Psoas muscle (tissue), 8 donors: ENCODE results near the gene CTBP2. TPM values are rescaled to one million over a fixed set of nuclear protein-coding genes. Genes with fewer than 3 reads are reported as not detected.

Experiments
- ATAC-seq, 4 donors: fragments of 200-7000 bp; cut with Tn5 transposase; one replicate each; pipeline ENCODE4 v1.9.1; 2020; ENCODE audit warnings: moderate library complexity in 3 of 4, mild to moderate bottlenecking in 2 of 4
- DNase-seq, 2 donors: peaks; one replicate each; pipeline ENCODE4 v3.0.0-alpha.2; 2020
- H3K27ac ChIP-seq: fragments of 200-600 bp; one replicate; pipeline ENCODE4 v1.8.0; 2022
- H3K27me3 ChIP-seq, 3 donors: fragments of 200-600 bp in 1 of 3; one replicate each; pipeline versions ENCODE4 v1.6.1 to v1.8.0; 2013 to 2022; ENCODE audit warnings: low read length in 2 of 3, mild to moderate bottlenecking in 2 of 3, moderate library complexity in 1 of 3; ENCODE audit not compliant: insufficient read depth in 3 of 3
- H3K36me3 ChIP-seq, 2 donors: fragments of 200-600 bp in 1 of 2; one replicate each; pipeline versions ENCODE4 v1.6.1 to v1.8.0; 2013 to 2022; ENCODE audit warnings: low read depth in 1 of 2, mild to moderate bottlenecking in 1 of 2, moderate library complexity in 1 of 2; ENCODE audit not compliant: insufficient read depth in 1 of 2
- H3K4me1 ChIP-seq: fragments of 200-600 bp; one replicate; pipeline ENCODE4 v1.8.0; 2022
- H3K4me3 ChIP-seq: fragments of 200-600 bp; one replicate; pipeline ENCODE4 v1.8.0; 2022; ENCODE audit warnings: mild to moderate bottlenecking
- H3K9me3 ChIP-seq: fragments of 200-600 bp; one replicate; pipeline ENCODE4 v1.8.0; 2022
- CTCF ChIP-seq: fragments of 200-600 bp; IDR thresholded peaks from one replicate; pipeline ENCODE4 v1.8.0; 2022; ENCODE audit warnings: antibody characterized with exemption
- WGBS, 3 donors: extraction: QIAGEN DNeasy Blood & Tissue Kit; methylation state at CpG; one replicate each; pipeline versions ENCODE4 v1.1.6 to v1.1.7; 2013; 5-methylcytosine and 5-hydroxymethylcytosine counted together
- intact Hi-C, 2 donors: fragments of 100-400 bp; cut with DNase I; formaldehyde crosslinking; loops; one replicate each; pipeline versions ENCODE4 v1.11.0 to v1.14.2; 2022
- polyA plus RNA-seq, 3 donors: library from polyadenylated mRNA; stranded (reverse); fragments of 200-250 nt; gene quantifications; one replicate each; pipeline ENCODE4 v1.2.3, GENCODE V29; 2013
- total RNA-seq, 4 donors: library from RNA; stranded (reverse); fragmentation: NEBNext Ultra II Directional in 2 of 4; extraction: Animal tissue kit (Norgen Biotek cat#: 25700) in 2 of 4; gene quantifications; one replicate each; pipeline versions ENCODE4 v1.2.1 to v1.2.4, GENCODE V29; 2021 to 2023
- donor health status: healthy with polysubstance abuse.
- donor health status: DM: no; HTN: no; CAD: no; lungs with moderate emphysema.
- donor health status: Bipolar disorder and iron deficiency.
- donor health status: healthy.
- donor health status: DM: yes; HTN: yes; CAD: no.
- donor health status: DM: no; HTN: no; CAD: no.
- donor health status: DM: no; HTN: no; CAD: no.
- donor health status: DM: yes; HTN: yes; CAD: no.

Gene CTBP2
- total and polyA plus RNA-seq, 7 donors: 14.7 to 49.8 (median 33.0) TPM

- Histone ChIP-seq H3K27me3 (no peaks in the 10 kb centered on the region), H3K4me1 (peaks cover 59% of the 10 kb centered on the region), H3K4me3 (peak overlapping the region; percentile 93), H3K9me3 (no peaks in the 10 kb centered on the region), H3K27ac (peak overlapping the region; percentile 98), H3K36me3 (no peaks in the 10 kb centered on the region)
- no peak for ATAC-seq
- no peak for DNase-seq
- TF ChIP-seq CTCF: no peak
- 28 to 37% (median 37%) methylated on average over 3 of the region's 3 CpGs for WGBS, 3 donors
- intact Hi-C loops: loop anchor here (5.0 kb wide), 2 partner anchors 35 to 95 kb away; no protein-coding TSS in a partner anchor
These were observed 2.9 kb downstream of the CTBP2 start for GRCh38 chr10:125157505-125157904.

- peak overlapping the region; percentile 98 for H3K27ac ChIP-seq
- H3K4me1 ChIP-seq: peaks cover 58% of the 10 kb centered on the region
- H3K9me3 ChIP-seq: no peaks in the 10 kb centered on the region
- intact Hi-C loops: loop anchor here (5.0 kb wide), 2 partner anchors 35 to 95 kb away; no protein-coding TSS in a partner anchor
- H3K4me3 ChIP-seq: peak overlapping the region; percentile 93
- 17 to 22% (median 21%) methylated on average over 13 of the region's 13 CpGs for WGBS, 3 donors
- DNase-seq: no peak
- no peak for TF ChIP-seq CTCF
- no peaks in the 10 kb centered on the region for H3K27me3 ChIP-seq
- no peaks in the 10 kb centered on the region for H3K36me3 ChIP-seq
- no peak for ATAC-seq
These were observed 3.5 kb downstream of the CTBP2 start for GRCh38 chr10:125156739-125157480.

- H3K9me3 ChIP-seq: no peaks in the 10 kb centered on the region
- H3K27me3 ChIP-seq: no peaks in the 10 kb centered on the region
- WGBS, 3 donors: 27 to 45% (median 32%) methylated on average over 3 of the region's 3 CpGs
- DNase-seq (no peak), ATAC-seq (no peak)
- peaks cover 59% of the 10 kb centered on the region for H3K4me1 ChIP-seq
- peak overlapping the region; percentile 98 for H3K27ac ChIP-seq
- intact Hi-C loops: loop anchor here (5.0 kb wide), 2 partner anchors 34 to 94 kb away; no protein-coding TSS in a partner anchor
- no peak for TF ChIP-seq CTCF
- H3K36me3 ChIP-seq: no peaks in the 10 kb centered on the region
- H3K4me3 ChIP-seq: peak overlapping the region; percentile 93
These were observed 4.2 kb downstream of the CTBP2 start for GRCh38 chr10:125156196-125156595.

- intact Hi-C loops: loop anchor here (5.0 kb wide), 2 partner anchors 33 to 93 kb away; no protein-coding TSS in a partner anchor
- H3K9me3 ChIP-seq: no peaks in the 10 kb centered on the region
- peak overlapping the region; percentile 93 for H3K4me3 ChIP-seq
- H3K27me3 ChIP-seq: no peaks in the 10 kb centered on the region
- 12 to 32% (median 17%) methylated on average over 8 of the region's 8 CpGs for WGBS, 3 donors
- no peak for ATAC-seq
- no peak for TF ChIP-seq CTCF
- H3K36me3 ChIP-seq: no peaks in the 10 kb centered on the region
- peak overlapping the region; percentile 98 for H3K27ac ChIP-seq
- DNase-seq: no peak
- peaks cover 70% of the 10 kb centered on the region for H3K4me1 ChIP-seq
These were observed 5.3 kb downstream of the CTBP2 start for GRCh38 chr10:125155101-125155500.
